SK-N-SH treated with all-trans-retinoic acid at 6 μM for 48 hours (cell line): Measurements from ENCODE around the gene CCNI2.

ENCODE experiments used
- ATAC-seq: fragments of 200-7000 bp; cut with Tn5 transposase; 3 replicates; pipeline ENCODE4 v1.9.1; 2020; ENCODE audit warnings: mild to moderate bottlenecking, moderate library complexity
- BACH2 ChIP-seq: fragments of 250-450 bp; sonication (Bioruptor Pico); IDR thresholded peaks from 2 replicates; pipeline ENCODE4 v1.9.0; 2021; ENCODE audit warnings: mild to moderate bottlenecking, borderline replicate concordance
- CREB5 ChIP-seq: fragments of 250-450 bp; sonication (Bioruptor Pico); IDR thresholded peaks from 2 replicates; pipeline ENCODE4 v1.5.1; 2020; ENCODE audit warnings: low read depth, mild to moderate bottlenecking, moderate library complexity
- CSDC2 ChIP-seq: fragments of 250-450 bp; sonication (Bioruptor Pico); IDR thresholded peaks from 2 replicates; pipeline ENCODE4 v1.5.0; 2020; ENCODE audit warnings: mild to moderate bottlenecking, moderate library complexity
- CSRNP3 ChIP-seq: fragments of 250-450 bp; sonication (Bioruptor Pico); IDR thresholded peaks from 2 replicates; pipeline ENCODE4 v1.5.1; 2021; ENCODE audit warnings: mild to moderate bottlenecking, moderate library complexity
- ESRRG ChIP-seq: fragments of 250-450 bp; sonication (Bioruptor Pico); IDR thresholded peaks from 2 replicates; pipeline ENCODE4 v1.6.1; 2021; ENCODE audit warnings: mild to moderate bottlenecking
- GLIS3 ChIP-seq: fragments of 250-450 bp; sonication (Bioruptor Pico); IDR thresholded peaks from 2 replicates; pipeline ENCODE4 v1.5.0; 2020; ENCODE audit warnings: mild to moderate bottlenecking, moderate library complexity
- ISL1 ChIP-seq: fragments of 250-450 bp; sonication (Bioruptor Pico); IDR thresholded peaks from 2 replicates; pipeline ENCODE4 v2.1.2; 2022; ENCODE audit warnings: mild to moderate bottlenecking, moderate library complexity
- OSR1 ChIP-seq: fragments of 250-450 bp; sonication (Bioruptor Pico); IDR thresholded peaks from 2 replicates; pipeline ENCODE4 v1.8.0; 2022; ENCODE audit warnings: moderate library complexity, mild to moderate bottlenecking, inconsistent platforms
- PATZ1 ChIP-seq: fragments of 250-450 bp; sonication (Bioruptor Pico); IDR thresholded peaks from 2 replicates; pipeline ENCODE4 v1.8.0; 2020; ENCODE audit warnings: mild to moderate bottlenecking, moderate library complexity, borderline replicate concordance
- POU6F1 ChIP-seq: fragments of 250-450 bp; sonication (Bioruptor Pico); IDR thresholded peaks from 2 replicates; pipeline ENCODE4 v1.8.0; 2021; ENCODE audit warnings: low read depth, mild to moderate bottlenecking, moderate library complexity, borderline replicate concordance
- PPARA ChIP-seq: fragments of 250-450 bp; sonication (Bioruptor Pico); IDR thresholded peaks from 2 replicates; pipeline ENCODE4 v1.5.0; 2020; ENCODE audit warnings: mild to moderate bottlenecking, borderline replicate concordance
- RARB ChIP-seq: fragments of 250-450 bp; sonication (Bioruptor Pico); IDR thresholded peaks from 2 replicates; pipeline ENCODE4 v1.8.0; 2021; ENCODE audit warnings: mild to moderate bottlenecking, moderate library complexity
- SNAI2 ChIP-seq: fragments of 250-450 bp; sonication (Bioruptor Pico); IDR thresholded peaks from 2 replicates; pipeline ENCODE4 v1.5.0; 2020; ENCODE audit warnings: mild to moderate bottlenecking, moderate library complexity
- TCF4 ChIP-seq: fragments of 250-450 bp; sonication (Bioruptor Pico); IDR thresholded peaks from 2 replicates; pipeline ENCODE4 v1.8.0; 2021; ENCODE audit warnings: mild to moderate bottlenecking, moderate library complexity, borderline replicate concordance
- TOX ChIP-seq: fragments of 250-450 bp; sonication (Bioruptor Pico); IDR thresholded peaks from 2 replicates; pipeline ENCODE4 v1.8.0; 2021; ENCODE audit warnings: mild to moderate bottlenecking, moderate library complexity, borderline replicate concordance
- TSHZ2 ChIP-seq: fragments of 250-450 bp; sonication (Bioruptor Pico); IDR thresholded peaks from 2 replicates; pipeline ENCODE4 v1.5.0; 2020; ENCODE audit warnings: mild to moderate bottlenecking, moderate library complexity
- ZC3H10 ChIP-seq: fragments of 250-450 bp; sonication (Bioruptor Pico); IDR thresholded peaks from 2 replicates; pipeline ENCODE4 v1.5.1; 2021; ENCODE audit warnings: mild to moderate bottlenecking, moderate library complexity
- ZFP3 ChIP-seq: fragments of 250-450 bp; sonication (Bioruptor Pico); IDR thresholded peaks from 2 replicates; pipeline ENCODE4 v1.5.0; 2020; ENCODE audit warnings: mild to moderate bottlenecking, moderate library complexity
- ZFP30 ChIP-seq: fragments of 450-650 bp; formaldehyde crosslinking; IDR thresholded peaks from 2 replicates; pipeline ENCODE4 v1.5.0; 2022; ENCODE audit warnings: mild to moderate bottlenecking, moderate library complexity
- ZNF565 ChIP-seq: fragments of 450-650 bp; formaldehyde crosslinking; conservative IDR thresholded peaks from 2 replicates; pipeline ENCODE4 v1.5.0; 2020; ENCODE audit warnings: low read depth, mild to moderate bottlenecking, moderate library complexity
- ZNF70 ChIP-seq: fragments of 450-650 bp; formaldehyde crosslinking; IDR thresholded peaks from 2 replicates; pipeline ENCODE4 v1.5.0; 2020; ENCODE audit warnings: mild to moderate bottlenecking, moderate library complexity
- ZNF8 ChIP-seq: fragments of 450-650 bp; formaldehyde crosslinking; IDR thresholded peaks from 2 replicates; pipeline ENCODE4 v1.5.0; 2020; ENCODE audit warnings: mild to moderate bottlenecking, moderate library complexity

CCNI2 gene

GRCh38 chr5:132725745-132726144 lies 21.5 kb upstream of the CCNI2 start:
- TF ChIP-seq CSRNP3 (no peak), TOX (CRISPR knock-in tag) (no peak), ZFP30 (no peak), TCF4 (CRISPR knock-in tag) (no peak), CSDC2 (CRISPR knock-in tag) (no peak), ZNF8 (CRISPR knock-in tag) (no peak), SNAI2 (CRISPR knock-in tag) (no peak), ZFP3 (CRISPR knock-in tag) (no peak), ZNF70 (CRISPR knock-in tag) (no peak), ESRRG (CRISPR knock-in tag) (no peak), ISL1 (no peak)
- ATAC-seq, result no peak

GRCh38 chr5:132729896-132730295 lies 17.3 kb upstream of the CCNI2 start:
- no peak for TF ChIP-seq PATZ1
- TF ChIP-seq BACH2 (CRISPR knock-in tag), result no peak
- TF ChIP-seq ZNF70 (CRISPR knock-in tag), result no peak
- no peak for TF ChIP-seq TOX (CRISPR knock-in tag)
- no peak for TF ChIP-seq GLIS3
- no peak for TF ChIP-seq ESRRG (CRISPR knock-in tag)
- no peak for TF ChIP-seq ZFP3 (CRISPR knock-in tag)
- no peak for TF ChIP-seq ZFP30
- TF ChIP-seq OSR1 (CRISPR knock-in tag), result no peak
- TF ChIP-seq TSHZ2 (CRISPR knock-in tag), result no peak
- no peak for TF ChIP-seq ZNF565
- TF ChIP-seq CSRNP3, result no peak
- TF ChIP-seq POU6F1 (CRISPR knock-in tag), result no peak
- no peak for TF ChIP-seq CSDC2 (CRISPR knock-in tag)
- no peak for TF ChIP-seq ZNF8 (CRISPR knock-in tag)
- TF ChIP-seq RARB (CRISPR knock-in tag), result no peak
- TF ChIP-seq ZC3H10 (CRISPR knock-in tag), result no peak
- TF ChIP-seq PPARA (CRISPR knock-in tag), result no peak
- no peak for TF ChIP-seq SNAI2 (CRISPR knock-in tag)
- no peak for TF ChIP-seq TCF4 (CRISPR knock-in tag)
- TF ChIP-seq, all 23 proteins: peak for 0
- ATAC-seq, result no peak

- no peak for ATAC-seq
- TF ChIP-seq ZNF565, result no peak
- TF ChIP-seq ZFP3 (CRISPR knock-in tag), result no peak
- TF ChIP-seq BACH2 (CRISPR knock-in tag), result no peak
- TF ChIP-seq ZFP30, result no peak
- TF ChIP-seq ZNF8 (CRISPR knock-in tag), result no peak
- no peak for TF ChIP-seq CREB5 (CRISPR knock-in tag)
- no peak for TF ChIP-seq PPARA (CRISPR knock-in tag)
- no peak for TF ChIP-seq CSDC2 (CRISPR knock-in tag)
- no peak for TF ChIP-seq ZC3H10 (CRISPR knock-in tag)
- TF ChIP-seq RARB (CRISPR knock-in tag), result no peak
- no peak for TF ChIP-seq POU6F1 (CRISPR knock-in tag)
Measured at GRCh38 chr5:132733499-132734148, 13.6 kb upstream of the CCNI2 start.
